M059J (cell line): ENCODE data around the gene TGFB2. TPM values are rescaled to one million over a fixed set of nuclear protein-coding genes. Genes with fewer than 3 reads are reported as not detected.

Source experiments
- DNase-seq: peaks from one replicate; pipeline ENCODE4 v3.0.0-alpha.2; 2012; ENCODE audit warnings: low read depth
- total RNA-seq: library from RNA; depleted of rRNA; stranded (reverse); fragments of >200 nt; shearing (Covaris generic); gene quantifications from 2 replicates; pipeline ENCODE4 v1.2.3, GENCODE V29; 2014; rRNA removed

The TGFB2 gene
- total RNA-seq, 1 experiment from 2014 or later = 74.2 TPM

GRCh38 chr1:218485241-218485928 lies 140.2 kb downstream of the TGFB2 start:
- peak; percentile 63 for DNase-seq

GRCh38 chr1:218488531-218488930 lies 143.4 kb downstream of the TGFB2 start:
- peak; percentile 47 for DNase-seq

- peak; percentile 96 for DNase-seq
Observed at GRCh38 chr1:218488986-218489385, 143.8 kb downstream of the TGFB2 start.

GRCh38 chr1:218490406-218490922 lies 145.3 kb downstream of the TGFB2 start:
- DNase-seq = no peak

GRCh38 chr1:218492874-218493273 lies 147.7 kb downstream of the TGFB2 start:
- DNase-seq = peak; percentile 81

GRCh38 chr1:218493986-218494385 lies 148.8 kb downstream of the TGFB2 start:
- no peak for DNase-seq

Other genes with a start within 250 kb of the TGFB2 start
- 2.7 and 4.5 TPM in 2 replicates for gene RRP15, start 60.0 kb upstream of the TGFB2 start, total RNA-seq